ENCODE results near the gene CACNB2. TPM values are rescaled to one million over a fixed set of nuclear protein-coding genes. Genes with fewer than 3 reads are reported as not detected.
"Not testable (repeated sequence)": the region's sequence is repeated elsewhere in the genome, so short reads cannot be mapped to it uniquely, and the experiment has no call there.

Gene CACNB2
- polyA plus RNA-seq, 3 donors, result 2.7 to 8.4 (median 3.1) TPM

- peak in 4 of 11 donors; percentile 13 to 31 (median 18) for DNase-seq (ENCODE audit: extremely low read depth in 1 of 11, low read depth in 9 of 11, low spot score in 4 of 11)
Measured at GRCh38 chr10:18140957-18141845, 977 bp downstream of the CACNB2 start.

GRCh38 chr10:18142151-18142550 is 1.9 kb downstream of the CACNB2 start:
- DNase-seq (ENCODE audit: extremely low read depth in 1 of 11, low read depth in 9 of 11, low spot score in 4 of 11), result no peak

GRCh38 chr10:18144396-18144795 is 4.2 kb downstream of the CACNB2 start:
- no peak for DNase-seq (ENCODE audit: extremely low read depth in 1 of 11, low read depth in 9 of 11, low spot score in 4 of 11)

- no peak for DNase-seq (ENCODE audit: extremely low read depth in 1 of 11, low read depth in 9 of 11, low spot score in 4 of 11)
Measured at GRCh38 chr10:18144928-18145327, 4.7 kb downstream of the CACNB2 start.

- no peak for DNase-seq (ENCODE audit: extremely low read depth in 1 of 11, low read depth in 9 of 11, low spot score in 4 of 11)
Measured at GRCh38 chr10:18145652-18146051, 5.4 kb downstream of the CACNB2 start.

GRCh38 chr10:18149196-18149800 is 9.1 kb downstream of the CACNB2 start:
- no peak for DNase-seq (ENCODE audit: extremely low read depth in 1 of 11, low read depth in 9 of 11, low spot score in 4 of 11)

GRCh38 chr10:18151356-18151890 is 11.2 kb downstream of the CACNB2 start:
- no peak for DNase-seq (ENCODE audit: extremely low read depth in 1 of 11, low read depth in 9 of 11, low spot score in 4 of 11)

- DNase-seq (ENCODE audit: extremely low read depth in 1 of 11, low read depth in 9 of 11, low spot score in 4 of 11), result not testable (repeated sequence)
Measured at GRCh38 chr10:18153381-18153780, 13.2 kb downstream of the CACNB2 start.

GRCh38 chr10:18155321-18155720 is 15.1 kb downstream of the CACNB2 start:
- DNase-seq (ENCODE audit: extremely low read depth in 1 of 11, low read depth in 9 of 11, low spot score in 4 of 11), result no peak

- DNase-seq (ENCODE audit: extremely low read depth in 1 of 11, low read depth in 9 of 11, low spot score in 4 of 11), result not testable (repeated sequence)
Measured at GRCh38 chr10:18156797-18157196, 16.6 kb downstream of the CACNB2 start.

- DNase-seq (ENCODE audit: extremely low read depth in 1 of 11, low read depth in 9 of 11, low spot score in 4 of 11), result no peak
Measured at GRCh38 chr10:18157881-18158280, 17.7 kb downstream of the CACNB2 start.

- DNase-seq (ENCODE audit: extremely low read depth in 1 of 11, low read depth in 9 of 11, low spot score in 4 of 11), result peak in 1 of 11 donors; percentile 3
Measured at GRCh38 chr10:18158773-18159265, 18.6 kb downstream of the CACNB2 start.

- DNase-seq (ENCODE audit: extremely low read depth in 1 of 11, low read depth in 9 of 11, low spot score in 4 of 11), result no peak
Measured at GRCh38 chr10:18159557-18159956, 19.3 kb downstream of the CACNB2 start.

- DNase-seq (ENCODE audit: extremely low read depth in 1 of 11, low read depth in 9 of 11, low spot score in 4 of 11), result no peak
Measured at GRCh38 chr10:18162021-18162627, 21.9 kb downstream of the CACNB2 start.

- no peak for DNase-seq (ENCODE audit: extremely low read depth in 1 of 11, low read depth in 9 of 11, low spot score in 4 of 11)
Measured at GRCh38 chr10:18164093-18164492, 23.9 kb downstream of the CACNB2 start.

- DNase-seq (ENCODE audit: extremely low read depth in 1 of 11, low read depth in 9 of 11, low spot score in 4 of 11), result no peak
Measured at GRCh38 chr10:18164748-18165361, 24.6 kb downstream of the CACNB2 start.

- no peak for DNase-seq (ENCODE audit: extremely low read depth in 1 of 11, low read depth in 9 of 11, low spot score in 4 of 11)
Measured at GRCh38 chr10:18178854-18179483, 38.7 kb downstream of the CACNB2 start.

GRCh38 chr10:18179891-18180290 is 39.7 kb downstream of the CACNB2 start:
- DNase-seq (ENCODE audit: extremely low read depth in 1 of 11, low read depth in 9 of 11, low spot score in 4 of 11), result peak in 2 of 11 donors; percentile 17 to 19

- DNase-seq (ENCODE audit: extremely low read depth in 1 of 11, low read depth in 9 of 11, low spot score in 4 of 11), result not testable (repeated sequence)
Measured at GRCh38 chr10:18181382-18181781, 41.2 kb downstream of the CACNB2 start.

All from renal cortex interstitium (tissue), 11 donors.